OCI-LY1 (cell line): Measurements from ENCODE around the gene HS3ST1.

Source experiments
- CTCF ChIP-seq: fragments of 200-600 bp; sonication (generic), shearing (Covaris generic); IDR thresholded peaks from 2 replicates; pipeline ENCODE4 v1.5.1; 2017; ENCODE audit warnings: mild to moderate bottlenecking, antibody characterized with exemption, low read length, moderate library complexity, mixed read lengths
- EZH2 ChIP-seq: fragments of 200-600 bp; sonication (generic), shearing (Covaris generic); IDR thresholded peaks from 2 replicates; pipeline ENCODE4 v1.8.0; 2017; ENCODE audit warnings: borderline replicate concordance, mixed run types, mild to moderate bottlenecking, antibody characterized with exemption, low read length, moderate library complexity, mixed read lengths

DNA sequence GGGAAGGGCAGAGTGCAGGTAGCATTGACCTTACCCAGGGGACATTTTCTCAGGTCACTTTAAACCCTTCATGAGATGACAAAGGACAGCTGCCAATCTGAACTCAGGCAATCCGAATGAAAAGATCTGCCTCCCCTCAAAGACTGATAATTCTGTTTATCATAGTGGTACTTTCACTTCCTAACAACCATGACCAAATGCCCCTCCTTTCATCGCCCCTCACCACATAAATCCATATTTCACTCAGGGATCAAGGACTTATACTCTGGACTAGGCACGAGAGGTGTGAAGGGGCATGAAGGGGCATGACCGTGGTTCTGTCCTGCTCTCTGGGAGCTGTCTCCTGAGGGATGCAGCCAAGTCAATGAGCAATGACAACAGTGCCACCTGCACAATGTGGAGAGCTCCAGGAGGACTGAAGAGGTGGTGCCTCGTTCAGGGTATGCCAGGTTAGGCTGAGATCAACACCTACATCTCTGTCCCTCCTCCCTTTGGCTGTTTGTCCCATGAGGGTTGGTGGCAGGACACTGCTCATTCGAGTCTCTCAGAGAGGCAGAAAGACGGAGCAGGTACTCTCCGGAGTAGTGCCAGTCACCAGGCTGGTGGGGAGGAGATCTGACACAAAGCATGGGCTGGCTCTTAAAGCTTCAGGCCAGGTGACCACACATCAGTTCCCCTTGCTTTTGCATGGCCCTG lies 12.5 kb downstream of the HS3ST1 start:
- no peak for TF ChIP-seq CTCF
- TF ChIP-seq EZH2 = no peak
